A673 (cell line): Measurements from ENCODE around the gene VGLL2. TPM values are rescaled to one million over a fixed set of nuclear protein-coding genes. Genes with fewer than 3 reads are reported as not detected.
"Not testable (repeated sequence)": the region's sequence is repeated elsewhere in the genome, so short reads cannot be mapped to it uniquely, and the experiment has no call there.

Experiments
- BruUV-seq: library from RNA; stranded (reverse); fragments of 400-500 nt; replicated peaks from 2 replicates; lab custom pipeline; 2021; lab: Mats Ljungman, UMichigan
- CTCF ChIA-PET: fragments of 300-600 bp; sonication (Branson Sonifier 250); formaldehyde crosslinking; loops from one replicate; lab custom pipeline; 2022; ENCODE audit warnings: antibody characterized with exemption; lab: Charles Lee
- POLR2A ChIA-PET: fragments of 300-600 bp; sonication (Branson Sonifier 250); formaldehyde crosslinking; loops from one replicate; lab custom pipeline; 2022; ENCODE audit warnings: antibody characterized with exemption; ENCODE audit not compliant: low non-redundant PET; lab: Charles Lee
- DNase-seq: peaks from one replicate; pipeline ENCODE4 v3.0.0-alpha.2; 2015; ENCODE audit warnings: low spot score
- H3K27ac ChIP-seq: fragments of 200-600 bp; sonication (generic); 2 replicates; pipeline ENCODE4 v1.5.1; 2016; ENCODE audit warnings: mixed run types, low read depth, mild to moderate bottlenecking, mixed read lengths, antibody characterized with exemption, low read length; ENCODE audit not compliant: poor library complexity, severe bottlenecking
- H3K27me3 ChIP-seq: fragments of 200-600 bp; sonication (generic); replicated peaks from 2 replicates; pipeline ENCODE4 v1.6.1; 2017; ENCODE audit warnings: mixed run types, low read depth, mild to moderate bottlenecking, mixed read lengths, antibody characterized with exemption, low read length; ENCODE audit not compliant: insufficient read depth, poor library complexity
- H3K36me3 ChIP-seq: fragments of 200-600 bp; sonication (generic); 2 replicates; pipeline ENCODE4 v1.6.1; 2016; ENCODE audit warnings: mixed run types, mild to moderate bottlenecking, mixed read lengths, antibody characterized with exemption, low read length; ENCODE audit not compliant: insufficient read depth, poor library complexity, severe bottlenecking
- H3K4me1 ChIP-seq: fragments of 200-600 bp; sonication (generic); 2 replicates; pipeline ENCODE4 v1.6.1; 2017; ENCODE audit warnings: mixed run types, mild to moderate bottlenecking, mixed read lengths, antibody characterized with exemption, low read length; ENCODE audit not compliant: insufficient read depth, poor library complexity, severe bottlenecking
- H3K4me3 ChIP-seq: fragments of 200-600 bp; sonication (generic); 2 replicates; pipeline ENCODE4 v1.5.1; 2016; ENCODE audit warnings: low read depth, mixed run types, mild to moderate bottlenecking, mixed read lengths, low read length; ENCODE audit not compliant: poor library complexity, severe bottlenecking
- H3K9me3 ChIP-seq: fragments of 200-600 bp; sonication (generic); 2 replicates; pipeline ENCODE4 v1.6.1; 2016; ENCODE audit warnings: mixed run types, low read depth, mild to moderate bottlenecking, mixed read lengths, antibody characterized with exemption, low read length; ENCODE audit not compliant: poor library complexity, severe bottlenecking
- EZH2 ChIP-seq: fragments of 200-600 bp; sonication (generic); IDR thresholded peaks from 2 replicates; pipeline ENCODE4 v1.6.1; 2017; ENCODE audit warnings: borderline replicate concordance, low read depth, mild to moderate bottlenecking, mixed read lengths, antibody characterized with exemption, low read length; ENCODE audit not compliant: poor library complexity, severe bottlenecking
- intact Hi-C: fragments of 100-400 bp; cut with micrococcal nuclease; formaldehyde crosslinking; loops from one replicate; pipeline ENCODE4 v1.10.0; 2022; ENCODE audit not compliant: unreplicated experiment
- total RNA-seq: library from RNA; stranded (reverse); gene quantifications from 2 replicates; pipeline ENCODE4 v1.2.3, GENCODE V29; 2021
- TF ChIP-seq, protein P1 (sequence below): fragments of 300-800, 200-600 bp; sonication (generic); conservative IDR thresholded peaks from 2 replicates; pipeline ENCODE4 v1.5.1; 2017; ENCODE audit warnings: low read depth, mild to moderate bottlenecking, antibody characterized with exemption, low read length, moderate library complexity, mixed read lengths

The VGLL2 gene
- total RNA-seq, 1 experiment from 2014 or later: not detected

DNA sequence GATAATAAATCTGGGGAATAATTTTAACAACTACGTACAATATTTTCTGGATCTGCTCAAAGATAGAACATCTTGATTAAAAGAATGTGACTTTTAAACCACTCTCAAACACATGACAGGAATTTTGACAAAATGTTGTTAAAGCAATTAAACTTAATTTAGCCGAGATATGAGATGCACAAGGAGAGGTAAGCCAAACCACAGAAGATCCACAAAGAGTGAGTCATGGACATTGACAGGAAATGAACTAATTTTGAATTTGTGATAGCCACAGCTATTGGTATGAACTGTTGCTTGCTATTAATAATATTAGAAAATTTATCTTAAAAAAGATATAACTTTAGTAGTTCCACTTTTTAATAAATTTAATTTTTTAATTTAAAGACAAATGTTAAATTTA is 27.8 kb upstream of the VGLL2 start:
- H3K27ac ChIP-seq: no peak overlapping the region
- BruUV-seq: no TSS peak
- H3K27me3 ChIP-seq: peaks cover 9% of the 10 kb centered on the region
- no peak overlapping the region for H3K4me3 ChIP-seq
- ChIA-PET CTCF (no interaction called here), POLR2A (no interaction called here)
- intact Hi-C loops: no loop called here
- H3K4me1 ChIP-seq: no peaks in the 10 kb centered on the region
- no peaks in the 10 kb centered on the region for H3K9me3 ChIP-seq
- no peaks in the 10 kb centered on the region for H3K36me3 ChIP-seq
- TF ChIP-seq, protein P1, sequence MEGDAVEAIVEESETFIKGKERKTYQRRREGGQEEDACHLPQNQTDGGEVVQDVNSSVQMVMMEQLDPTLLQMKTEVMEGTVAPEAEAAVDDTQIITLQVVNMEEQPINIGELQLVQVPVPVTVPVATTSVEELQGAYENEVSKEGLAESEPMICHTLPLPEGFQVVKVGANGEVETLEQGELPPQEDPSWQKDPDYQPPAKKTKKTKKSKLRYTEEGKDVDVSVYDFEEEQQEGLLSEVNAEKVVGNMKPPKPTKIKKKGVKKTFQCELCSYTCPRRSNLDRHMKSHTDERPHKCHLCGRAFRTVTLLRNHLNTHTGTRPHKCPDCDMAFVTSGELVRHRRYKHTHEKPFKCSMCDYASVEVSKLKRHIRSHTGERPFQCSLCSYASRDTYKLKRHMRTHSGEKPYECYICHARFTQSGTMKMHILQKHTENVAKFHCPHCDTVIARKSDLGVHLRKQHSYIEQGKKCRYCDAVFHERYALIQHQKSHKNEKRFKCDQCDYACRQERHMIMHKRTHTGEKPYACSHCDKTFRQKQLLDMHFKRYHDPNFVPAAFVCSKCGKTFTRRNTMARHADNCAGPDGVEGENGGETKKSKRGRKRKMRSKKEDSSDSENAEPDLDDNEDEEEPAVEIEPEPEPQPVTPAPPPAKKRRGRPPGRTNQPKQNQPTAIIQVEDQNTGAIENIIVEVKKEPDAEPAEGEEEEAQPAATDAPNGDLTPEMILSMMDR: no peak
- no peak for TF ChIP-seq EZH2
- peak; percentile 3 for DNase-seq

DNA sequence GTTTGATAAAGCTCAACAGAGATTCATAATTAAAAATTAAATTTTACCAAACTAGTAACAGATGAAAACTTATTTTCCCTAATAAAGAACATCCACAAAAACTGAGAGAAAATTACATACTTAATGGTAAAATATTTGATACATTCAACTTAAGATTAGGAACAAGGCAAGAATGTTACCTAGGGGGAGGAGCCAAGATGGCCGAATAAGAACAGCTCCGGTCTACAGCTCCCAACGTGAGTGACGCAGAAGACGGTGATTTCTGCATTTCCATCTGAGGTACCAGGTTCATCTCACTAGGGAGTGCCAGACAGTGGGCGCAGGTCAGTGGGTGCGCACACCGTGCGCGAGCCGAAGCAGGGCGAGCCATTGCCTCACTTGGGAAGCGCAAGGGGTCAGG is 20.8 kb upstream of the VGLL2 start:
- H3K4me1 ChIP-seq, CTCF ChIA-PET, H3K27ac ChIP-seq, H3K4me3 ChIP-seq, H3K9me3 ChIP-seq, H3K27me3 ChIP-seq, POLR2A ChIA-PET, DNase-seq, H3K36me3 ChIP-seq, intact Hi-C loops, BruUV-seq: not testable (repeated sequence)

DNA sequence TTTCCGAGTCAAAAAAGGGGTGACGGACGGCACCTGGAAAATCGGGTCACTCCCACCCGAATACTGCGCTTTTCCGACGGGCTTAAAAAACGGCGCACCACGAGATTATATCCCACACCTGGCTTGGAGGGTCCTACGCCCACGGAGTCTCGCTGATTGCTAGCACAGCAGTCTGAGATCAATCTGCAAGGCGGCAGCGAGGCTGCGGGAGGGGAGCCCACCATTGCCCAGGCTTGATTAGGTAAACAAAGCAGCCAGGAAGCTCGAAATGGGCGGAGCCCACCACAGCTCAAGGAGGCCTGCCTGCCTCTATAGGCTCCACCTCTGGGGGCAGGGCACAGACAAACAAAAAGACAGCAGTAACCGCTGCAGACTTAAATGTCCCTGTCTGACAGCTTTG is 20.4 kb upstream of the VGLL2 start:
- H3K4me3 ChIP-seq, CTCF ChIA-PET, BruUV-seq, H3K36me3 ChIP-seq, DNase-seq, POLR2A ChIA-PET, H3K4me1 ChIP-seq, H3K9me3 ChIP-seq, intact Hi-C loops, H3K27ac ChIP-seq, H3K27me3 ChIP-seq: not testable (repeated sequence)

DNA sequence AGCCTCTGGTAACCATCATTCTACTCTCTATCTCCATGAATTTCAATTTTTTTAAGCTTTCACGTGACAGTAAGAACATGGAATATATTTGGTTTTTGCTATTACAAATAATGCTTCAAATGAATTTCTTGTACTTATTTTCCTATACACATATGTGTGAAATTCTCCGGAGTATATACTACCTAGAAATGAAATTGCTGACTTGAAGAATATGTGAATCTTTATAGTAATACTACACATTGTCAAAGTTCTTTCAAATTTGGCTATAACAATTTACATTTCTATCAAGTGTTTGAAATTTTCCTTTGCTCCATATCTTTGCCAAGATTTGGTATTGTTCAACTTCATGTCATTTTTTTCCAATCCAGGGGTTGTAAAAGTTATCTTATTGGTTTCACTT is 11.6 kb upstream of the VGLL2 start:
- no peak overlapping the region for H3K4me3 ChIP-seq
- no peak for DNase-seq
- ChIA-PET POLR2A (no interaction called here), CTCF (no interaction called here)
- H3K27me3 ChIP-seq: peaks cover 5% of the 10 kb centered on the region
- BruUV-seq: no TSS peak
- no peak overlapping the region for H3K27ac ChIP-seq
- intact Hi-C loops: no loop called here
- H3K4me1 ChIP-seq: no peaks in the 10 kb centered on the region
- no peaks in the 10 kb centered on the region for H3K36me3 ChIP-seq
- H3K9me3 ChIP-seq: no peaks in the 10 kb centered on the region
- TF ChIP-seq, protein P1: no peak
- no peak for TF ChIP-seq EZH2
